Brain pericyte (primary cell): ENCODE measurements around the gene PPP4R3A.
"Not testable (repeated sequence)": the region's sequence is repeated elsewhere in the genome, so short reads cannot be mapped to it uniquely, and the experiment has no call there.

Source experiments
- DNase-seq: peaks from one replicate; pipeline ENCODE4 v3.0.0-alpha.2; 2012; ENCODE audit warnings: low read depth, low spot score

Gene PPP4R3A

DNA sequence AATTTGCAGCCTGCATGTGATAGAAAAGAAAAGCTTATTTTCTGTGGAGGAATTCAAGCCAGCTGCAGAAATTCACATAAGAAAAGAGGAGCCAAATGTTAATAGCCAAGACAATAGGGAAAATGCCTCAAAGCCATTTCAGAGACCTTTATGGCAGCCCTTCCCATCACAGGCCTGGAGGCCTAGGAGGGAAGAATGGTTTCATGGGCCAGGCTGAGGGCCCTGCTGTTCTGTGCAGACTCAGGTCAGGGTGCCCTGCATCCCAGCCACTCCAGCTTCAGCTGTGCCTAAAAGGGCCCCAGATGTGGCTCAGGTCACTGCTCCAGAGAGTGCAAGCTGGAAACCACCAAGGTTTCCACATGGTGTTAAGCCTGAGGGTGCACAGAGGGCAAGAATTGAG, 71.3 kb downstream of the PPP4R3A start:
- no peak for DNase-seq

GRCh38 chr14:91436266-91436665, 73.8 kb downstream of the PPP4R3A start:
- not testable (repeated sequence) for DNase-seq

DNA sequence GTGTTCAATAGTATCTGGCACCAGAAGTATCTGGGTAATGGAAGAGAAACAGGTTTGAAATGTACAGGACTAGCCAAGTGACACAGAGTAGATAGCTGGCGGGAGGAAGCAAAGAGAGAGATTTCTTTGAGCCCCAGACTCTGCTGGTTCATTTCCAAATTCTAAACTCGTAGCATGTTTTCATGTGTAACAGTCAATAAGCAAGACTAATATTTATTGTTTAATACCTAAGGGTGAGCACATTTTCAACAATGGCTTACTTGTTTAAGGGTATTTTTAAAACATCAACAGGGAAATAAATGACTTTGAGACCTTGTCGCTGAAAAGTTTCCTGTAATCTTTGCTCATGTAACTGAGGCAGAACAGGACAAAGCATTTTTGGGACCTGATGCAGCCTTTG, 80.7 kb downstream of the PPP4R3A start:
- no peak for DNase-seq

GRCh38 chr14:91428931-91429330, 81.2 kb downstream of the PPP4R3A start:
- DNase-seq: not testable (repeated sequence)

DNA sequence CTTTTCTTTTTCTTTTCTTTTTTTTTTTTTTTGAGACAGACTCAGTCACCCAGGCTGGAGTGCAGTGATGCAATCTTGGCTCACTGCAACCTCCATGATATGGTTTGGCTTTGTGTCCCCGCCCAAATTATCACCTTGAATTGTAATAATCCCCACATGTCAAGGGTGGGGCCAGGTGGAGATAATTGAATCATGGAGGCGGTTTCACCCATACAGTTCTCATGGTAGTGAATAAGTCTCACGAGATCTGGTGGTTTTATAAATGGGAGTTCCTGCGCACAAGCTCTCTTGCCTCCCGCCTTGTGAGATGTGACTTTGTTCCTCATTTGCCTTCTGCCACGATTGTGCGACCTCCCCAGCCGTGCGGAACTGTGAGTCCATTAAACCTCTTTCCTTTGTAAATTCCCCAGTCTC, 84.6 kb downstream of the PPP4R3A start:
- not testable (repeated sequence) for DNase-seq

DNA sequence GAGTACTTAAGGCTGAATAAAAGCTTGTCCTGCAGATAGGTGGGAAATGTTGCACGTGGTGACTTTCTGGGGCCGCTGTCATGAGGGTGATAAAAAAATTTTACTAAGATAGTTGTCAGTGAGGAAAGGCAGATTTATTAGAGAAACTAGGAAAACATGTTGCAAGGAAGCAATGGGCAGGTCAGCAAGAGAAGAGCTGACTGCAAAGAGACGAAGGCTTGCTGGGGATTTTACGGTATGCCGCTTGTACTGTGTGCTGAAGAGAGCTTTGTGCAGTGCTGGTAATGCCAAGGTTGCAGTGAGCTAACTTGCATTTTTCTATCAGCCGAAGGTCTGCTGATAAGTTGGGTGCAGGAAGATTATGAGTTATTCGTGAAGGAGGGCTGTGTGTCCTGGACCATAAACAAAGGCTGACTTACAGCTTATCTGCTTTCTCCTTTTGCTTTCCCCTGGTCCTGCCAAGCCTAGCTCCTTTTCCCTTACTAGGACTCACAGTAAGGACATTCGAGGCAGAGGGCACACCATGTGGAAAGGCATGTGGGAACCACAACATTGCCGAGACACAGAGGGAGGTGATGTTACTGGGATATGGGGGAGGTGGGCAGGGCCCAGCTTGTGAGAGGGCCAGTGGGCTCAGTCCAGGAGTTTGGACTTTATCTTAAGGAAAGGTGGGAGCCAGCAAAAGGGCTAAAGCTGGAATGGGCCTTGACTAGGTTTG, 85.1 kb downstream of the PPP4R3A start:
- DNase-seq: no peak

- DNase-seq: no peak
Observed at GRCh38 chr14:91420686-91421085, 89.4 kb downstream of the PPP4R3A start.

DNA sequence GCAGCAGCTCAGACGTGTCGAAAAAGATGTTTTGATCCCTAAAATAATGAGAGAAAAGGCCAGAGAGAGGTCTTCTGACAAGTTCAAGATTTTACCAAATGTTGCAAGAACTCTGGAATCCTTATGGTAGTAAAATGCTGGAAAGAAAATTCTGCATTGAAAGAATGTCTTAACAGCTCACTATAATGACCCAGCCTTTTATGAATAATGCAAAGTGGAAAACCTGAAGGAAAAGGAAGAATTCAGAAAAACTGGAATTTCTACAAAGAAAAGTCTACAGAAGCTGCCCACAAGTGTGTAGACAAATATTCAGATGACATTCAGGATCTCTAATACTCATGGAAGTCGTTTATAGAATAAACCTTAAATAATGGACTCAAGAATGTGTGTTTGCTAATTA, 90.7 kb downstream of the PPP4R3A start:
- no peak for DNase-seq

- no peak for DNase-seq
Observed at GRCh38 chr14:91419044-91419397, 91.1 kb downstream of the PPP4R3A start.

GRCh38 chr14:91418387-91419043, 91.6 kb downstream of the PPP4R3A start:
- DNase-seq: no peak

- DNase-seq: no peak
Observed at GRCh38 chr14:91417983-91418386, 92.1 kb downstream of the PPP4R3A start.

DNA sequence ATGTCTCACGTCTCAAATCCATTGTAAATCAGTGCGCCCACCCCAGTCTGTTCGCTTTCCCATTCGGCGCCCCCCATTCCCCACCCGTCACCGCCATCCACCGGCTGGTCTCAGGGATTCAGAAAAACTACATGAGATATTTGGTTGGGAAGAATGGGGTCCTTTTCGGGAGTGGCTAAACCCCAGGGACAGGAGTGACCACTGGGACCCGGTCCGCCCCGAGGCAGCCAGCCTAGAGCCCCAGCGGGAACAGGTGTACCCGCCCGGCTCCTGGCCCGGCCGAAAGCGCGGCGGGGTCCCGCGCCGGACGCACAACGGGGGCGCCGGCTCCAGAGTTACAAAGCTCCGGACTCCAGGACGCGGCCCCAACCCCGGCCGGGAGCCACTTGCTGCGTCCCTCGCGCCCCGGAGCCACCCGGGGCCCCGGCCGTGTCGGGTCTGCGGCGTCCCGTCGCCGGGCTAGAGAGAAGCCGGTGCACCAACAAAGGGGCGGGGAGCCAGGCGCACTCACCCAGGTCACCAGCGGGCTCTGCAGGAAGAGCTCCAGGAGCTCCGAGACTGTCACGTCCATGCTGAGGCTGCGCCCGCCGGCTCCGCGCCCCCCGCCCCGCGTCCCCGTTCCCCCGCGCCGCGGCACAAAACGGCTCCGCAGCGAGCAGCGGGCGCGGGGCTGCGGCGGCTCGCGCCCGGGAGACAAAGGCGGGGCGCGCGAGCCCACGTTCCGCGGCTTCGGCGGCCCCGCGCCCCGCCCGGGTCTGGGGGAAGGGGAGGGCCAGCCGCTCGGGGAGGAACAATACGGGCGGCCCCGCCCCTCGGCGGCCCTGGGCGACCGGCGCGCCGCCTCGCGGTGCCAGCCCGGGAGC, 92.8 kb downstream of the PPP4R3A start, which contains the start of gene CCDC88C:
CCDC88C (minus strand) TSS at position 701 of the 863 bp plus-strand sequence; CDS start at position 571, 130 bp downstream.
- no peak for DNase-seq

DNA sequence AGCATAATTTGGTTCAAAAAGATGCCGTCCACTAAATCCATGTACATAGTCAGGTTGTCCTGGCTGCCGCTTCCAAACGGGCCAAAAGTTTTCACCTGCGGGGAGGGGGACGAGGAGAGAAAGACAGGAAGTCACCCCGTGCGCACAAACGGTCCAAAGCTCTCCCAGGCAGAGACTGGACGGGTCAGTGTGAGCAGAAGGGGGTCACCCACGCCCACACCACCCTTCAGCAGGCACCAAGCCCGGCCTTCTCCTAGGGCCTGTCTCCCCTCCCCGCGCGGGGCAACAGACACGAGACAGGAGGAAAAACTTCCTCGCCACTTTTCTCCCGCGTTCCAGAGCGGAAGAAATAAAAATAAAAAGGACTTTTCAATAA, 93.4 kb downstream of the PPP4R3A start:
- DNase-seq: no peak

DNA sequence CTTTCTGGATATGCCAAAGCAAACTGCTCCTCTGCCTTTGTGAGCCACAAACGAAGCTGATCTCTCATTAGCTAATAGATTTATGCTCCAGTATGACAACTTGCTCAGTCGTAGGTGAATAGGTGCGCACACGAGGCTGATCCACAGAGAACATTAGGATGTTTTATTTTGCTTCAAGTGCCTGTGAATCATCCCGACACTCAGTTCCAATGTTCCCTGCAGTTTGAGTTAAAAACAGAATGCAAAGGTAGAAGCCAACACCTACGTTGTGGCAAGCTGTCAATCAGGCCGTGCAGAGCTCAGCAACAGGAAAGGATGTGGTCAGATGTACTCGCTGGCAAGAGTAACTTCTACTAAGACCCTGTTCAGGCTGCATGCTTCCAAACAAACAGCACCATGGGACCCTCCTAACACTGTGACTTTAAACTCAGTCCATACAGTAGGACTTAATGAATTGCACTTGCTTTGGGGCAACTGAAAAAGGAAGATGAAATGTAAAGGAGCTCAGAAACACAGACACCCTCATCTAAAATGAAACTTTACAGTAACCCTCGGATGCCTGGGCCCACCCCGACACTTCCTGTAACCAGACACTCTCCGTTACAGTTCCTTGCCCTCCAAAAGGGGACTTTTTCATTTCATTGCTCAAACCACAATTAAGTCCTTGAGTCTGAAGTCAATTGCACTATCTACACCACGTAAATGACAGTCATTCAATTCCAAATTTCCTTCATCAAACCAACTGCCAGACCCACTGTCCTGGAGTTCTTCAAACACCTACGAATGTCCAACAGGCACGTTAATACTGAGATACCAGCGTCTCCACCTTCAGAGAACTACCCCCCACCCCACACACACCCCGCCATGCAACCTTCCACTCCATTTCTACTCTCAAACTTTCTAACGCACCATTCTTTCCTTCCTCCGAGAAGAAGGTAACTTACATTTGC, 94.0 kb downstream of the PPP4R3A start:
- DNase-seq: no peak

GRCh38 chr14:91414475-91414833, 95.7 kb downstream of the PPP4R3A start:
- DNase-seq: no peak

- DNase-seq: no peak
Observed at GRCh38 chr14:91413547-91414474, 96.3 kb downstream of the PPP4R3A start.

GRCh38 chr14:91412939-91413338, 97.2 kb downstream of the PPP4R3A start:
- DNase-seq: no peak

- no peak for DNase-seq
Observed at GRCh38 chr14:91410771-91411536, 99.2 kb downstream of the PPP4R3A start.

DNA sequence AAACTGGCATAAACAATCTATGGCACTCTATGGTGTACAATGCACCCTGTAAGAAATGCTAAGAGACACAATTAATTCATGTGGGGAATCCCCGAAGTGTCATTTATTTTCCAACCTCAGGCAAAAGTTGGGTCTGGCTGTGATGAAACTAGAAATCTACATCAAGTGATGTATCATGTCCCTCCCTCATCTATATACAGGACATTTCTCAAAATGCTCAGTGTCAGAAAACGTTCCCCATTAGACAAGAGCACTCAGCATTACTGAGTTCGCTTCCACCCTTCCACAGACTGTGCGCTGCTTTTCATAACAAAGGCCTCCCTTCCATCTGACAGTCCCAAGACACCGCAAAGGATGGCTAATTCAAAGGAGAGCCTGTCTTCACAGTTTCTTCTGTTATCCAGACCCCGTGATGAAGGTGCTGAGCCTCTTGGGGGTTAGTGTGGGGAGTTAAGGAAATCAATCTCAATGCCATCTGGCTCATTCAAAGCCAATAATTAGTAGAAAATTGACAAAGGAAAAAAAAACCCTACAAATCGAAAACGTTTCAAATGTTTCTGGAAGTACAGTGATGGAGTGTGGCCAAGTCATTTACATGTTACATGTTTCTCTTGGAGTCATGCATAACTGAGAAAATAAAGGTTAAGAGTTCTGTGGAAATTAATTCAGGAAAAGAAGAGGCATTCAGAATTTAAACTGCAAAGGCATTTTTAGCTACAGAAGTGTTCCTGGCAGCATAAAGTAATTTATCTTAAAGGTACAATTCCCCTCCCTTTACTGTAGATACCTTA, 100.0 kb downstream of the PPP4R3A start:
- DNase-seq: no peak
